ENCODE measurements around the gene ZFYVE16.
"Not testable (repeated sequence)": the region's sequence is repeated elsewhere in the genome, so short reads cannot be mapped to it uniquely, and the experiment has no call there.

The ZFYVE16 gene

DNA sequence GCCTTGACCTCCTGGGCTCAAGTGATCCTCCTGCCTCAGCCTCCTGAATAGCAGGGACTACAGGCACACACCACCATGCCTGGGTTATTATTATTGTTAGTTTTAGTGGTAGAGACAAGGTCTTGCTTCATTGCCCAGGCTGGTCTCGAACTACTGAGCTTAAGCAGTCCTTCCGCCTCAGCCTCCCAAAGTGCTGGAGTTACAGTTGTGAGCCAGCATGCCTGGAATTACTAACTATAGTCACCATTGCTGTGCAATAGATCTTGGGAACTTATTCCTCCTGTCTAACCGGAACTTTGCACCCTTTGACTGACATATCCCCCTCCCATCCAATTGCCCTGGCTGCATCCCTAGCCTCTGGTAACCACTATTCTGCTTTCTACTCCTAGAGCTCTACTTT, 83.4 kb downstream of the ZFYVE16 start:
- DNase-seq = no peak

DNA sequence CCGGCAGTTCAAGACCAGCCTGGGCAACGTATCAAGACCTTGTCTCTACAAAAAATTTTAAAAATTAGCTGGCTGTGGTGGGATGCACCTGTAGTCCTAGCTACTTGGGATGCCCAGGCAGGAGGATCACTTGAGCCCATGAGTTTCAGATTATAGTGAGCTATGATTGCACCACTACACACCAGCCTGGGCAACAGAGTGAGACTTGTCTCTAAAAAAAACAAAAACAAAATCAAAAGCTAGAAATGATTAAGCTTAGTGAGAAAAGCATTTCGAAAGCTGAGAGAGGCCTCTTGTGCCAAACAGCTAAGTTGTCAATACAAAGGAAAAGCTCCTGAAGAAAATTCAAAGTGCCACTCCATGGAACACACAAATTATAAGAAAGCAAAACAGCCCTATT, 84.9 kb downstream of the ZFYVE16 start:
- DNase-seq = no peak

DNA sequence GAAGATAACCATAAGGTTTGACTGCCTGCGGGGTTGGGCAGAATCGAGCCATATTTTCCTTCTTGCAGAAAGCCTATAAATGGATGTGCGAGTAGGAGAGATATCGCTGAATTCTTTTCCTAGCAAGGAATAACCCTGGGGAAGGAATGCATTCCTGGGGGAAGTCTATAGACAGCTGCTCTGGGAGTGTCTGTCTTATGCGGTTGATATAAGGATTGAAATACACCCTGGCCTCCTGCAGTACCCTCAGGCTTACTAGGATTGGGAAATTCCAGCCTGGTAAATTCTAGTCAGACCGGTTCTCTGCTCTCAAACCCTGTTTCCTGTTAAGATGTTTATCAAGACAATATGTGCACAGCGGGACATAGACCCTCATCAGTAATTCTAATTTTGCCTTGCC, 85.6 kb downstream of the ZFYVE16 start:
- not testable (repeated sequence) for DNase-seq

- no peak for DNase-seq
Measured at GRCh38 chr5:80495891-80496290, 88.0 kb downstream of the ZFYVE16 start.

DNA sequence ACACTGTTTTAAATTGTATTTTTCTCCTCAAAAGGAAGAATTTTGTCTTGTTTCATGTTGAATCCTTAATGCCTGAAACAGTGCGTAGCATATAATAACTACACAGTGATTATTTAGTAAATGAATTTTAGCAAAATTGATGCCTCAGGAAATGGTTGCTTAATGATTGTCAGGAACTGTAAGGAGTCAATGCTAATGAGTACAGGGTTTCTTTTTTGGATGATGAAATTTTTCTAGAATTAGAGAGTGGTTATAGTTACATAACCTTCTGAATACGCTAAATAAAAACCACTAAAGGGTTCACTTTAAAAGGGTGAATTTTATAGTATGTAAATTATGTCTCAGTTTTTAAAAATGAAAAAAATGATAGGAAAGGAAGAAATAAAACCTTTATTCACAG, 94.9 kb downstream of the ZFYVE16 start:
- DNase-seq = no peak

- DNase-seq = no peak
Measured at GRCh38 chr5:80503641-80504040, 95.8 kb downstream of the ZFYVE16 start.

- no peak for DNase-seq
Measured at GRCh38 chr5:80504833-80505232, 97.0 kb downstream of the ZFYVE16 start.

DNA sequence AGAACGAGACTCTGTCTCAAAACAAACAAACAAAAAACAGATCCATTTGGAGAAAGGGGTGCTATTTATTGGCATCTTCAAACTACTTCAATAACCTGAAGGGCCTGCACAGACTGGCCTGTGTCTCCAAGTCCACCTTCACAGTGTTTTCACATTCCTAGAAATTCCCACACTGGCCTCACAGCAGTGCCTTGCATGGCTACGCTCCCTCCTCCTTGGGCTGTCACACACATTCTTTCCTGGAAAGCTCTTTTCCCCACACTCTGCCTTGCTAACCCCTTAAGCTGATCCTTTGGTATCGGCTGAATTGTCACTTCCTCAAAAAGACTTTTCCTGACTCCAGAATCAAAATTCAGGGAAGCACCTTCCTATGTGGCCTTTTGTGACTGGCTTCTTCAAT, 99.8 kb downstream of the ZFYVE16 start:
- DNase-seq = no peak

DNA sequence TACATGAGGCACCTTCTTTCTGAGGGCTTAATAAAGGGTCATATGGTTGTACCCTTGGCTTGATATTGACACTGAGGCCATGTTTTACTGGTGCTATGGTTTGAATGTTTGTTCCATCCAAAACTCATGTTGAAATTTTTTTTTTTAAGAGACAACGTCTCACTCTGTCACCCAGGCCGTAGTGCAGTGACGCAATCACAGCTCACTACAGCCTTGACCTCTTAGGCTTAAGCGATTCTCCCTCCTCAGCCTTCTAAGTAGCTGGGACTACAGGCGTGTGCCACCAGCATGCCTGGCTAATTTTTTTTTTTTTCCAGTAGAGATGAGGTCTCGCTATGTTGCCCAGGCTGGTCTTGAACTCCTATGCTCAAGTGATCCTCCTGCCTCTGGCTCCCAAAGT, 101.0 kb downstream of the ZFYVE16 start:
- no peak for DNase-seq

GRCh38 chr5:80509362-80509761, 101.5 kb downstream of the ZFYVE16 start:
- no peak for DNase-seq

- DNase-seq = no peak
Measured at GRCh38 chr5:80516826-80517225, 109.0 kb downstream of the ZFYVE16 start.
